MM.1S (cell line): ENCODE results near the gene POGK.

Source experiments
- EZH2 ChIP-seq: fragments of 300-600 bp; sonication (generic); optimal IDR thresholded peaks from 2 replicates; pipeline ENCODE3; 2017; ENCODE audit warnings: low read depth, mild to moderate bottlenecking, antibody characterized with exemption, low read length, mixed read lengths
- EZH2phosphoT487 ChIP-seq: fragments of 300-600 bp; sonication (generic); IDR thresholded peaks from 2 replicates; pipeline ENCODE4 v1.6.1; 2018; ENCODE audit warnings: antibody characterized with exemption, low read length
- TF ChIP-seq, protein P1 (sequence below): fragments of 300-600 bp; sonication (generic); IDR thresholded peaks from 2 replicates; pipeline ENCODE4 v1.5.1; 2016; ENCODE audit warnings: antibody characterized with exemption, low read length, mixed read lengths

DNA sequence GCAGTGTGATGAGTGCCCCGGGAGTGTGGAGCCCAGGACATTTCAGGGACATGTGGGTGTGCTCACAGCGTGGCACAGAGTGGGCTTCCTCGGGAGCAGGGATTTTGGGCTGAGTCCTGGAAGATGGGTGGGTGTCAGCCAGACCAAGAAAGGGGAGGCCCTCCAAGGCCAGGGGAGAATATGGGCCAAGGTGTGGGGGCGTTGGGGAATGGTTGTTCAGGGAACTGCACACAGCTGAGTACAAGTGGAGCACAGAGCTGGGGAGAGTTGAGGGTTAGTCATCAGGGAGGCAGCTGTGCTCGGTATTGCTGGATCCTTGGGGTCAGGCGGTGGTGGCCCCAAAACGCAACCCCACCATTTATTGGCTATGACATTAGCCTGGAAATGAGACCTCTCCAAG, 5.5 kb downstream of the POGK start:
- TF ChIP-seq EZH2 (no peak), EZH2phosphoT487 (no peak)
- TF ChIP-seq, protein P1, sequence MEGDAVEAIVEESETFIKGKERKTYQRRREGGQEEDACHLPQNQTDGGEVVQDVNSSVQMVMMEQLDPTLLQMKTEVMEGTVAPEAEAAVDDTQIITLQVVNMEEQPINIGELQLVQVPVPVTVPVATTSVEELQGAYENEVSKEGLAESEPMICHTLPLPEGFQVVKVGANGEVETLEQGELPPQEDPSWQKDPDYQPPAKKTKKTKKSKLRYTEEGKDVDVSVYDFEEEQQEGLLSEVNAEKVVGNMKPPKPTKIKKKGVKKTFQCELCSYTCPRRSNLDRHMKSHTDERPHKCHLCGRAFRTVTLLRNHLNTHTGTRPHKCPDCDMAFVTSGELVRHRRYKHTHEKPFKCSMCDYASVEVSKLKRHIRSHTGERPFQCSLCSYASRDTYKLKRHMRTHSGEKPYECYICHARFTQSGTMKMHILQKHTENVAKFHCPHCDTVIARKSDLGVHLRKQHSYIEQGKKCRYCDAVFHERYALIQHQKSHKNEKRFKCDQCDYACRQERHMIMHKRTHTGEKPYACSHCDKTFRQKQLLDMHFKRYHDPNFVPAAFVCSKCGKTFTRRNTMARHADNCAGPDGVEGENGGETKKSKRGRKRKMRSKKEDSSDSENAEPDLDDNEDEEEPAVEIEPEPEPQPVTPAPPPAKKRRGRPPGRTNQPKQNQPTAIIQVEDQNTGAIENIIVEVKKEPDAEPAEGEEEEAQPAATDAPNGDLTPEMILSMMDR = no peak
